Epithelial cell of prostate (primary cell): Measurements from ENCODE around the gene TOGARAM1.

ENCODE experiments used
- DNase-seq: peaks from one replicate; pipeline ENCODE4 v3.0.0-alpha.2; 2011; ENCODE audit warnings: low read depth, low spot score
- H3K27ac ChIP-seq: fragments of 450-650 bp; 2 replicates; pipeline ENCODE4 v1.5.1; 2017; ENCODE audit warnings: mild to moderate bottlenecking

Gene TOGARAM1

DNA sequence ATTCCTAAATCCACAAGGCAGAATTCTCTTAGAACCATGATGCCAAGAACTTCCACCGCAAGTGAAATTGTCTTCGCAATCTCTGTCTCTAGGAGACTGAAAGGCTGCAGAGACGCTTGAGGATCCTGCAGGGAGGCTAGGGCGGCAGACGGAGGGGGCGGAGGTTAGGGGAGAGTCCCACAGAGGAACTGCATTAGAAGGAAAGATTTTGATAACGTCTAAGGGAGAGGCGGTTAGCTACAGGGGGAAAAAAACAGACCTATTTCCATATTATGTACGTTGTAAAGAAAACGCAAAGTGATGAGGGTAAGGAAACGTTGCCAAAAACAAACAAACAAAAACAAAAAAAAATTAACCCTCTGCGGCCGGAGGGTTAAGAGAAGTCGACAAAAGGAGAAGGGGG is 838 bp upstream of the TOGARAM1 start:
- peak overlapping the region; percentile 88 for H3K27ac ChIP-seq
- no peak for DNase-seq

- no peak for DNase-seq
- H3K27ac ChIP-seq: peak overlapping the region; percentile 88
These were observed 499 bp downstream of the TOGARAM1 start for GRCh38 chr14:44962334-44963043.

- DNase-seq: no peak
- peak overlapping the region; percentile 88 for H3K27ac ChIP-seq
These were observed 1.1 kb downstream of the TOGARAM1 start for GRCh38 chr14:44963044-44963528.

- DNase-seq: no peak
- no peak overlapping the region for H3K27ac ChIP-seq
These were observed 1.9 kb downstream of the TOGARAM1 start for GRCh38 chr14:44963775-44964380.

GRCh38 chr14:44966601-44967336 is 4.8 kb downstream of the TOGARAM1 start:
- no peak for DNase-seq
- no peak overlapping the region for H3K27ac ChIP-seq

DNA sequence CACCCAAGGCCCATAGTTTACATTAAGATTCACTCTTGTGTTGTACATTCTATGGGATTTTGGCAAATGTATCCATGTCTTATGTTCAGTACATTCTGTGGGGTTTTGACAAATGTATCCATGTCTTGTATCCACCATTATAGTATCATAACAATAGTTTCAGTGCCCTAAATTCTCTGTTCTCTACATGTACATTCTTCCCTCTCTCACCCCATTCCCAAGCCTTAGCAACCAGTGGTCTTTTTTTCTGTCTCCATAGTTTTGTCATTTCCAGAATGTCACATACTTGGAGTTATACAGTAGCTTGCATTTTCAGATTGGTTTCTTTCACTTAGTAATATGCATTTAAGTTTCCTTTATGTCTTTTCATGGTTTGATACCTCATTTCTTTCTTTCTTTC is 6.7 kb downstream of the TOGARAM1 start:
- no peak overlapping the region for H3K27ac ChIP-seq
- DNase-seq: no peak

GRCh38 chr14:44970907-44971306 is 8.9 kb downstream of the TOGARAM1 start:
- H3K27ac ChIP-seq: no peak overlapping the region
- no peak for DNase-seq

- DNase-seq: no peak
- no peak overlapping the region for H3K27ac ChIP-seq
These were observed 9.5 kb downstream of the TOGARAM1 start for GRCh38 chr14:44971459-44971858.

- no peak for DNase-seq
- H3K27ac ChIP-seq: no peak overlapping the region
These were observed 17.3 kb downstream of the TOGARAM1 start for GRCh38 chr14:44979273-44979672.

GRCh38 chr14:44979740-44980356 is 17.9 kb downstream of the TOGARAM1 start:
- DNase-seq: no peak
- H3K27ac ChIP-seq: no peak overlapping the region

DNA sequence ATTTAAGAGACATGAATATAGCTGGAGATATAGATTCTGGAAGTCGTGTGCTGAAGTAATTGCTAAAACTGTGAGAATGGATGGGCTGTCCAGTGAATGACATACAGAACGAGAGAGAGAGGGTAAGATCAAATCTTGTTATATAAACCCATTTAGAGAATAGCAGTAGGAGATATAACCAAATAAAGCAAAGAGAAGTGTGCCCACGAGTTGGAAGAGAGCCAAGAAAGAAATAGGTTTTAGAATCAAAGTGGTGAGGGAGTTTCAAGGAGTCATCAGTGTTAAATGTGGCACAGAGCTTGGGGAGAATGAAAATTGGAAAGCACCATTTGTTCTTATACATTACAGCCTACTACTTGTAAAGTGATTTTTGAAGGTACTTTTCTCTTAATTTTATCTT is 19.2 kb downstream of the TOGARAM1 start:
- DNase-seq: no peak

GRCh38 chr14:44982594-44982993 is 20.6 kb downstream of the TOGARAM1 start:
- no peak for DNase-seq
- no peak overlapping the region for H3K27ac ChIP-seq

More for the DNA sequence above, 19.2 kb downstream of the TOGARAM1 start:
- no peak overlapping the region for H3K27ac ChIP-seq

DNA sequence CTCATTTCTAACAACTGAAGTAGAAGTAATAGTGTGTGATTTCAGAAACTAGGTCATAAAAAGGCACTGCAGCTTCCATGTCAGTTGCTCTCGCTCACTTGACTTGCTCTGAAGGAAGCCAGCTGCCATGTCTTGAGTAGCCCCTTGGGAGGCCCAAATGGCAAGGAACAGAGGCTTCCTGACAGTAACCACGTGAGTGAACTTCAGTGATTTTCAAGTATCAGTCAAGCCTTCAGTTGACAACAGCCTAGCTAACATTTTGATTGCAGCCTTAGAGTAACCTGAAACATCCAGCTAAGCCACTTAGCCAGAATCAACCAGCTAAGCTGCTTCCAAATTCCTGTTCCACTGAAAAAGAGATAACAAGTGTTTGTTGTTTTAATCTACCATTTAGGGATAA is 26.7 kb downstream of the TOGARAM1 start:
- DNase-seq: no peak
- no peak overlapping the region for H3K27ac ChIP-seq

DNA sequence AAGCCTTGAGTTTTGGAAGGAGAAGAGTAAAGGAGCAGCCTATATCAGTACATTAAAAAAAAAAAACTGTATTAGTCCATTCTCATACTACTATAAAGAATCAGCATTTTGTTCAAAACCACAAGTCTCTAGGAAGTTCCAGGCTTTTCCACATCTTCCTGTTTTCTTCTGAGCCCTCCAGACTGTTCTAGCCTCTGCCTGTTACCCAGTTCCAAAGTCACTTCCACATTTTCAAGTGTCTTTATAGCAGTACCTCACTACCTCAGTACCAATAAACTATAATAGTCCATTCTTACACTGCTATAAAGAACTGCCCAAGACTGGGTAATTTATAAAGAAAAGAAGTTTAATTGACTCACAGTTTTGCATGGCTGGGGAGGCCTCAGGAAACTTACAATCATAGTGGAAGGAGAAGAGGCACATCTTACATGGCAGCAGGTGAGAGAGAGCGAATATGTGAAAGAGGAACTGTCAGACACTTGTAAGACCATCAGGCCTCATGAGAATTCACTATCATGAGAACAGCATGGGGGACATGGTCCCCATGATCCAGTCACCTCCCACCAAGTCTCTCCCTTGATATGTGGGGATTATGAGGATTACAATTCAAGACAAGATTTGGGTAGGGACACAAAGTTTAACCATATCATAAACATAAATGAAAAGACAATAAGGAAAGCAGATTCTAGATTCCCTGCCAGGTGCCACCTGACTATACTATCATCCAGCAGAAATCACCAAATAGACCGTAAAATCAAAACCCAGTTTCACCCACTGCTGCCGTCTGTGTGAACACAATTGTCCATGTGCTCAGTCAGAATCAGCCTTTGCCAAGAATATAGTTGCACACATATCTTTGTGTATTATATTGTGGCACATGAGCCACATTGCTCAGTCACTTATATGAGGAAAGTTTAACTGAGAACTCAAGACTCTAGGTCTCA is 27.8 kb downstream of the TOGARAM1 start:
- H3K27ac ChIP-seq: no peak overlapping the region
- DNase-seq: no peak

DNA sequence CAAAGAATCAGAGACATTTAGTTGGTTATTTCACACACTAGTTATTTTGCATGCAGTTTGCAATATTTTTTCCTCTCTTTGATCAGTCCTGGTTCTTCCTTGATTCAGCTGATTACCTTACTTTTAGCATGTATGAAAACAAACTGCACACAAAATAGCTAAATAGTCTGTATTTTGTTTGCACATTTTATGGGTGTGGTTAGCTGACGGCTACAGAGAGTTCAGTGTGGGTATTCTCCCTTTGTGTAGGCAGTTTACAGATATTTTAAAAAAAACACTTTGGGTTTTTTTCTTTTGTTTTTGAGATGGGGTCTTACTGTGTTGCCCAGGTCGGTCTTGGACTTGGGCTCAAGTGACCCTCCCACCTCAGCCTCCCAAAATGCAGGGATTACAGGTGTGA is 28.5 kb downstream of the TOGARAM1 start:
- DNase-seq: no peak
- H3K27ac ChIP-seq: no peak overlapping the region

GRCh38 chr14:44995196-44995595 is 33.2 kb downstream of the TOGARAM1 start:
- no peak overlapping the region for H3K27ac ChIP-seq
- no peak for DNase-seq

DNA sequence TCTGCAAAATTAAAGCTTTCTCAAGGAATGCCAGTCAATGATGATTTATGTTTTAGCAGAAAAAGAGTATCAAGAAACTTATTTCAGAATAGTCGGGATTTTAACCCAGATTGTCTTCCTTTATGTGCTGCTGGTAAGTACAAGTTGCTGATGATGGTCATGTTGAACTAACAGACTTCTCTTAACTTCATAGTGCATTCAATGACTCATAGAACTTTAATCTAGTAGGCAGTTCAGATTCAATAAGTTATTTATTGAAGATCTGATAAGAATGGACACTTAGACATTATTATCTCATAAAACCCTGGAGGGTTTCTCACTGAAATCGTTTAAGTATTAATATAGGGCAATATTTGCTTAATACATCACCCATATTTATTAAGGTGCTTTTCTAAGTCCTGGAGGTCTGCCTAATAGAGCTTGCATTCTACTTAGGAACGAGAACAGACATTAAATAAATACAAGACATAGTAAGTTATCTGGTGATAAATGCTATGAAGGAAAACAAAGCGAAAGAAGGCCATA is 33.8 kb downstream of the TOGARAM1 start:
- DNase-seq: no peak
- H3K27ac ChIP-seq: no peak overlapping the region

- DNase-seq: no peak
- no peak overlapping the region for H3K27ac ChIP-seq
These were observed 41.9 kb downstream of the TOGARAM1 start for GRCh38 chr14:45003924-45004323.

GRCh38 chr14:45015133-45015532 is 53.1 kb downstream of the TOGARAM1 start:
- no peak overlapping the region for H3K27ac ChIP-seq
- DNase-seq: no peak
